WTC11 (cell line): Measurements from ENCODE around the gene KDM3B.

Experiments used
- ATF3 ChIP-seq: sonication (generic); formaldehyde crosslinking; conservative IDR thresholded peaks from 2 replicates; pipeline ENCODE4 v1.8.1; 2022; ENCODE audit warnings: mild to moderate bottlenecking, missing genetic modification reagents
- CTCF ChIP-seq: fragments of 200-600 bp; IDR thresholded peaks from 2 replicates; pipeline ENCODE4 v1.8.0; 2022; ENCODE audit warnings: antibody characterized with exemption
- NFYB ChIP-seq: sonication (generic); formaldehyde crosslinking; conservative IDR thresholded peaks from 2 replicates; pipeline ENCODE4 v1.8.0; 2022; ENCODE audit warnings: low read depth, missing genetic modification reagents
- ZNF121 ChIP-seq: sonication (generic); formaldehyde crosslinking; IDR thresholded peaks from 2 replicates; pipeline ENCODE4 v1.8.0; 2023; ENCODE audit warnings: missing genetic modification reagents
- TF ChIP-seq, protein P1 (sequence below): sonication (generic); formaldehyde crosslinking; conservative IDR thresholded peaks from 2 replicates; pipeline ENCODE4 v1.8.1; 2023; ENCODE audit warnings: mild to moderate bottlenecking, low read depth, missing genetic modification reagents, moderate library complexity

DNA sequence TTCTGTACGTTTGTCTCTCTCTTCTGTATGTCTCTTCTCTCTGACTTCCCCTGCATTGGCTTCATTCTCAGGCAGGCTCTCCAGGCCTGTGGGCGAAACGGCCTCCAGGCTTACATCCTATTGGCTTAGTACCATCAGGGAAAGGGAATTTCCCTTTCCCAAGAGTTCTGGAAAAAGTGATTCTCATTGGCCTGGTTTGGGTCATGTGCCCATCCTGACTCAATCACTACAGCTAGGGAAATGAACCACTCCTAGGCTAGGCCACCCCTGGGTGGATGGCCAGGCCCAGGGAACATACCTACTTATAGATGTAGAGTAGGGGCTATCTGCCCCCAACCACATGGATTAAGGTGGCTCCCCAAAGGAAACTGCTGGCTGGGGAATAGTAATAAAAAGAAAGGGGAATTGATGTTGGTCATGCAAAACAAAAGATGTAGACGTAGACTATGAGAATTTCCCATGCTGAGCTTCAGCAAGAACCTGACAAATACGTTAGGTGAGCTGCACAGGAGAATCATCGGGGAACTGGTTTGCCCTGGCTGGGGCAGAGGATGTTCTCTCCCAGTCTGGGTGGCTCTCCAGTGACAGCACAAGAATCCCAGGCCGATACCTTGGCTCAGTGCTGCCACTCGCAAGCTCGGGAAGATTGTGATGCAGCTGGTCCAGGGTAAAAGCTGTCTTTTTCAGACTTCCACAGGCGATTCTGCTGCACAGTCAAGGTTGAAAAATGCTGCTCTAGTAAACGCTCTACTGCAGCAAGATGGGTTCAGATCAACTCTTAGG lies 109.0 kb downstream of the KDM3B start:
- TF ChIP-seq, protein P1, sequence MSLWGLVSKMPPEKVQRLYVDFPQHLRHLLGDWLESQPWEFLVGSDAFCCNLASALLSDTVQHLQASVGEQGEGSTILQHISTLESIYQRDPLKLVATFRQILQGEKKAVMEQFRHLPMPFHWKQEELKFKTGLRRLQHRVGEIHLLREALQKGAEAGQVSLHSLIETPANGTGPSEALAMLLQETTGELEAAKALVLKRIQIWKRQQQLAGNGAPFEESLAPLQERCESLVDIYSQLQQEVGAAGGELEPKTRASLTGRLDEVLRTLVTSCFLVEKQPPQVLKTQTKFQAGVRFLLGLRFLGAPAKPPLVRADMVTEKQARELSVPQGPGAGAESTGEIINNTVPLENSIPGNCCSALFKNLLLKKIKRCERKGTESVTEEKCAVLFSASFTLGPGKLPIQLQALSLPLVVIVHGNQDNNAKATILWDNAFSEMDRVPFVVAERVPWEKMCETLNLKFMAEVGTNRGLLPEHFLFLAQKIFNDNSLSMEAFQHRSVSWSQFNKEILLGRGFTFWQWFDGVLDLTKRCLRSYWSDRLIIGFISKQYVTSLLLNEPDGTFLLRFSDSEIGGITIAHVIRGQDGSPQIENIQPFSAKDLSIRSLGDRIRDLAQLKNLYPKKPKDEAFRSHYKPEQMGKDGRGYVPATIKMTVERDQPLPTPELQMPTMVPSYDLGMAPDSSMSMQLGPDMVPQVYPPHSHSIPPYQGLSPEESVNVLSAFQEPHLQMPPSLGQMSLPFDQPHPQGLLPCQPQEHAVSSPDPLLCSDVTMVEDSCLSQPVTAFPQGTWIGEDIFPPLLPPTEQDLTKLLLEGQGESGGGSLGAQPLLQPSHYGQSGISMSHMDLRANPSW: no peak
- no peak for TF ChIP-seq NFYB (CRISPR knock-in tag)
- TF ChIP-seq CTCF: no peak
- TF ChIP-seq ATF3 (CRISPR knock-in tag): no peak
- no peak for TF ChIP-seq ZNF121
